Sigmoid colon (tissue), 4 donors: ENCODE measurements around the gene CASQ2.

ENCODE experiments used
- CTCF ChIP-seq, 4 experiments: fragments of 450-650 bp in 3 of 4; fragments of 200-600 bp in 1 of 4; IDR thresholded peaks; one replicate each; pipeline ENCODE4 v1.5.1; 2016 to 2019; ENCODE audit warnings: antibody characterized with exemption in 4 of 4, mild to moderate bottlenecking in 3 of 4, moderate library complexity in 2 of 4
- EP300 ChIP-seq, 4 donors: sonication (generic); formaldehyde crosslinking; IDR thresholded peaks; one replicate each; pipeline ENCODE4 v1.6.1; 2017; ENCODE audit warnings: antibody characterized with exemption in 4 of 4
- POLR2A ChIP-seq, 2 donors: fragments of 450-650 bp; IDR thresholded peaks; one replicate each; pipeline ENCODE4 v1.6.1; 2016; ENCODE audit warnings: antibody characterized with exemption in 2 of 2, mild to moderate bottlenecking in 2 of 2, moderate library complexity in 2 of 2

GRCh38 chr1:115815694-115816093 lies 47.2 kb upstream of the CASQ2 start:
- no peak for TF ChIP-seq CTCF (IDR thresholded peaks at IDR 0.05)
- no peak for TF ChIP-seq POLR2A (IDR thresholded peaks at IDR 0.05)
- TF ChIP-seq EP300 (IDR thresholded peaks at IDR 0.05), result no peak
